Large intestine (tissue), 3 donors: ENCODE data around the gene TKTL2. TPM values are rescaled to one million over a fixed set of nuclear protein-coding genes. Genes with fewer than 3 reads are reported as not detected.
"Not testable (repeated sequence)": the region's sequence is repeated elsewhere in the genome, so short reads cannot be mapped to it uniquely, and the experiment has no call there.

Experiments used
- DNase-seq, 2 donors: peaks; one replicate each; pipeline versions ENCODE4 v3.0.0 to v3.0.0-alpha.2; 2013
- H3K27ac ChIP-seq: one replicate; pipeline ENCODE4 v1.5.1; 2013; ENCODE audit warnings: low read length
- H3K27me3 ChIP-seq: 2 replicates; pipeline ENCODE4 v1.6.1; 2013; ENCODE audit warnings: low read length; ENCODE audit not compliant: control insufficient read depth, insufficient read depth
- H3K36me3 ChIP-seq: 2 replicates; pipeline ENCODE4 v1.6.1; 2013; ENCODE audit warnings: low read length; ENCODE audit not compliant: control insufficient read depth, insufficient read depth
- H3K4me1 ChIP-seq: one replicate; pipeline ENCODE4 v1.6.1; 2013; ENCODE audit warnings: low read length; ENCODE audit not compliant: control insufficient read depth, insufficient read depth
- H3K4me3 ChIP-seq: one replicate; pipeline ENCODE4 v1.5.1; 2013; ENCODE audit warnings: low read length
- H3K9me3 ChIP-seq: one replicate; pipeline ENCODE4 v1.6.1; 2013; ENCODE audit warnings: mild to moderate bottlenecking, low read depth, low read length, moderate library complexity; ENCODE audit not compliant: control insufficient read depth
- WGBS: methylation state at CpG from one replicate; pipeline ENCODE4 v1.1.5; 2013; ENCODE audit warnings: low lambda C conversion rate; ENCODE audit not compliant: insufficient coverage; 5-methylcytosine and 5-hydroxymethylcytosine counted together
- polyA plus RNA-seq: library from polyadenylated mRNA; unstranded; fragments of 120-200 nt; gene quantifications from one replicate; pipeline ENCODE4 v1.2.1, GENCODE V29; 2013

TKTL2 gene
- polyA plus RNA-seq, 1 donor = 0.01 TPM

DNA sequence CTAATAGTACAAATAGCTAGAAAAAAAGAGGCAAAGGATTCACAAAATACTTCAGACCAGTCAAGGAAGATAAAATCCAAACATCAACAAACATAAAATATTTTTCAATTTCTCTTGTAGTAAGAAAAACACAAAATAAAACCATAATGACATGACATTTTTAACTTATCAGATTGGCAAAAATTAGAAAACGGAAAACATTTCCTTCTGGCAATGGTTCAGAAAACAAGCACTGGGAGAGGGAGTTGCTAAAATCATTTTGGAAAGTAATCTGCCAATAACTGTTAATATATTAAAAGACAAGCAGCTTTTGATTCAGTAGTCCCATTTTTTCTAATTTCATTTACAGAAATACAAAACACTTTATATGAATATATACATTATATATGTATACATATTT, 26.1 kb downstream of the TKTL2 start:
- no peak for DNase-seq
- WGBS = 83% methylated on average over 1 of the region's 1 CpG
- Histone ChIP-seq H3K4me1 (no peaks in the 10 kb centered on the region), H3K36me3 (no peaks in the 10 kb centered on the region), H3K4me3 (no peak overlapping the region), H3K27me3 (no peaks in the 10 kb centered on the region), H3K9me3 (no peaks in the 10 kb centered on the region), H3K27ac (no peak overlapping the region)

DNA sequence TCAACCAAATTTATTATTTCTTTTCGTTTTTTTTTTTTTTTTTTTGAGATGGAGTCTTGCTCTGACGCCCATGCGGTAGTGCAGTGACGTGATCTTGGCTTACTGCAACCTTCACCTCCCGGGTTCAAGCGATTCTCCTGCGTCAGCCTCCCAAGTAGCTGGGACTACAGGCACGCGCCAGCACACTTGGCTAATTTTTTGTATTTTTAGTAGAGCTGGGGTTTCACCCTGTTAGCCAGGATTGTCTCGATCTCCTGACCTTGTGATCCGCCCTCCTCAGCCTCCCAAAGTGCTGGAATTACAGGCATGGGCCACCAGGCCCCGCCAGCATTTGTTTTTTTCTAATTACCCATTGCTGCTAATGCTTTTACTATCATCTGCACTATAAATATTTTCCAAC, 26.5 kb downstream of the TKTL2 start:
- H3K27ac ChIP-seq, H3K9me3 ChIP-seq, H3K27me3 ChIP-seq, H3K4me3 ChIP-seq, H3K36me3 ChIP-seq, DNase-seq, H3K4me1 ChIP-seq: not testable (repeated sequence)
- 25% methylated on average over 1 of the region's 12 CpGs for WGBS

DNA sequence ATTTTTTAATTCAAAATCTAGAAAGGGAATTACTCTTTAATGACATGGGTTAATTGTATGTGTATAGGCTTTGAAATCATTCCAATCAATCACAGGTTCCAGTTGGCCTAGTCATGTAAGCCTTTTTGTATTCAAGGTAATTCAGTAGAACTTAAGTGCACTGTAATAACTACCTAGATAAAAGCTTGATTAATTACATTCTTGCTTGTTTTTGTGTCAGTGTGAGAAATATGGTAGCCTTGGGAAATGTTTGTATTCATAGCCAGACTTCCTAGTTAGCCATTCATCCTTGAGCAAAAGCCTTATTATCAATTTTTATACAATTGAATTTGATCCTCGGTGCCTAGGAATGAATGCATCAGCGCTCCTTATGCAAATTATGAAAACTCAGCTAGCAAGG, 33.5 kb downstream of the TKTL2 start:
- Histone ChIP-seq H3K27me3 (no peaks in the 10 kb centered on the region), H3K4me3 (no peak overlapping the region), H3K27ac (no peak overlapping the region), H3K4me1 (no peaks in the 10 kb centered on the region), H3K36me3 (no peaks in the 10 kb centered on the region), H3K9me3 (no peaks in the 10 kb centered on the region)
- WGBS = 100% methylated on average over 2 of the region's 2 CpGs
- no peak for DNase-seq

Other genes starting within 250 kb of the TKTL2 start
- gene NPY1R, start 141.2 kb downstream of the TKTL2 start, polyA plus RNA-seq = 4.4 TPM
- 0.22 TPM for gene NPY5R, start 129.9 kb downstream of the TKTL2 start, polyA plus RNA-seq
- 24.7 TPM for gene TMA16, start 20.9 kb upstream of the TKTL2 start, polyA plus RNA-seq